Duodenal mucosa (tissue), 2 donors: ENCODE data around the gene NUMA1.

ENCODE experiments used
- H3K27ac ChIP-seq: one replicate; pipeline ENCODE4 v1.7.0; 2013; ENCODE audit warnings: low read depth, low read length
- H3K27me3 ChIP-seq, 2 donors: one replicate each; pipeline ENCODE4 v1.7.0; 2013; ENCODE audit warnings: low read length in 2 of 2, control low read depth in 1 of 2; ENCODE audit not compliant: insufficient read depth in 2 of 2, control insufficient read depth in 1 of 2
- H3K36me3 ChIP-seq, 2 donors: one replicate each; pipeline ENCODE4 v1.7.0; 2013; ENCODE audit warnings: low read length in 2 of 2, control low read depth in 1 of 2; ENCODE audit not compliant: insufficient read depth in 2 of 2, control insufficient read depth in 1 of 2
- H3K4me1 ChIP-seq, 2 donors: one replicate each; pipeline ENCODE4 v1.7.0; 2013; ENCODE audit warnings: low read length in 2 of 2, control low read depth in 1 of 2; ENCODE audit not compliant: insufficient read depth in 2 of 2, control insufficient read depth in 1 of 2
- H3K4me3 ChIP-seq, 2 donors: one replicate each; pipeline ENCODE4 v1.7.0; 2013; ENCODE audit warnings: low read length in 2 of 2, low read depth in 1 of 2
- H3K9ac ChIP-seq, 2 donors: one replicate each; pipeline ENCODE4 v1.7.0; 2013; ENCODE audit warnings: low read length in 2 of 2, low read depth in 1 of 2
- H3K9me3 ChIP-seq, 2 donors: one replicate each; pipeline ENCODE4 v1.7.0; 2013; ENCODE audit warnings: low read length in 2 of 2, control low read depth in 1 of 2; ENCODE audit not compliant: control insufficient read depth in 1 of 2

Gene NUMA1

DNA sequence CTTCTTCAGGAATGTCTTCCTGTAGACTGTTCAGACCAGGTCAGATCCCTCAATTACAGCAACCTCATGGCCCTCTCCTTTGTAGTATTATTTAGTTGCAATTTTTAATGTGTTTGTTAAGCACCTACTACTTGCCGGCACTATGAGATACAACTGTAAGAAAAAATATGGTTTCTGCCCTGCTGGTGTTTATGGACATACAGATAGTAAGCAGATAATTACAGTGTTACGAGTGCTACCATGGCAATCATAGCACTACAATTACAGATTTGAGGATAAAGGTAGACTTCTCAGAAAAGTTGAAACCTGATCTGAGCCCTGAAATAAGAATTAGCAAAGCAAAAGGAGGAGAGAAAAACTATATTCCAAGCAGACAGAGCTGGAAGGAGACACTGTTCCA, 3.1 kb upstream of the NUMA1 start:
- peaks cover 6 to 7% of the 10 kb centered on the region in 2 donors for H3K36me3 ChIP-seq
- peaks cover 7 to 14% of the 10 kb centered on the region in 2 donors for H3K4me1 ChIP-seq
- H3K27me3 ChIP-seq: no peaks in the 10 kb centered on the region
- no peak overlapping the region for H3K4me3 ChIP-seq
- H3K9me3 ChIP-seq: no peaks in the 10 kb centered on the region
- H3K27ac ChIP-seq: no peak overlapping the region
- no peak overlapping the region for H3K9ac ChIP-seq

- H3K27ac ChIP-seq: peak overlapping the region; percentile 11
- H3K9ac ChIP-seq: no peak overlapping the region
- H3K4me3 ChIP-seq: no peak overlapping the region
- H3K4me1 ChIP-seq: peaks cover 11 to 16% of the 10 kb centered on the region in 2 donors
- H3K9me3 ChIP-seq: no peaks in the 10 kb centered on the region
- H3K36me3 ChIP-seq: no peaks in the 10 kb centered on the region
- no peaks in the 10 kb centered on the region for H3K27me3 ChIP-seq
Observed at GRCh38 chr11:72081821-72082453, 1.6 kb upstream of the NUMA1 start.

DNA sequence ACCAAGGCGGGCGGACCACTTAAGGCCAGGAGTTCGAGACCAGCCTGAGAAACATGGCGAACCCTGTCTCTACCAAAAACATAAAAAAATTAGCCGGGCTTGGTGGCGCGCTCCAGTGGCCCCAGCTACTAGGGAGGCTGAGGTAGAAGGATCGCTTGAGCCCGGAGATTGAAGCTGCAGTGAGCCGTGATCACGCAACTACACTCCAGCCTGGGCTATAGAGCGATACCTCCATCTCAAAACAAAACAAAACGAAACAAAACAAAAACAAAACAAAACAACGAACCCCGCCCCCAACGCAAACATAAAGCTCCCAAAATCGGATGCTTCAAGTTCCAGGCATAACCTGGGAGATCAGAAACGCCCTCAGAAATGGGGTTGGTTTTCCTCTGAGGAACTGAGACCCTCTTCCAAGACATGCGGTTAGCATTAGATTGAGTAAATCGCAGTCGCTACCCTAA, 872 bp upstream of the NUMA1 start:
- no peaks in the 10 kb centered on the region for H3K27me3 ChIP-seq
- H3K4me3 ChIP-seq: peak overlapping the region; percentile 69 to 75
- H3K36me3 ChIP-seq: no peaks in the 10 kb centered on the region
- peak overlapping the region; percentile 51 to 66 for H3K9ac ChIP-seq
- no peaks in the 10 kb centered on the region for H3K9me3 ChIP-seq
- H3K4me1 ChIP-seq: peaks cover 11 to 16% of the 10 kb centered on the region in 2 donors
- peak overlapping the region; percentile 70 for H3K27ac ChIP-seq

DNA sequence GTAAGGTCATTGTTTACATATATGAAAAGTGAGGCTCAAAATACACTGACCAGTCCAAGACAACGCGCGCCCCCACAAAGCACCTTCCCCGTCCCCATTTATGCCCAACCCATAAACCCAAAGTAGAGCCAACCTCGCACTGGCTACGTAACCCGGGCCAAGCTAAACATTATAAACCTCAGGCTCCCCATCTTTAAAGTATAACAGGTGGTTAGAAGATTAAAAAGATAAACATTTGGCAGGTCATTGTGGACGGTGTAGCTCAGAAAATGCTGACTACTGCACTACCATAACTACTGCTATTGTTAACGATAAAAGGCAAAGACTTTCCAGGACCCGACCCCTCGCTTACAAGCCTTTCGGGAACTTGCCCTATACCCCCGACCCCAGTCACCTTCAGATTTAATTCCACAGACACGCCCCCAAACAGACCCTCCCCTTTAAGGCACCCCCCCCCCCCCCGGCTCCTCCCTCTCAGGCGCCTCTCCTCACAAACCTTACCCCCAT, 470 bp downstream of the NUMA1 start:
- H3K36me3 ChIP-seq: no peaks in the 10 kb centered on the region
- peak overlapping the region; percentile 70 for H3K27ac ChIP-seq
- H3K4me3 ChIP-seq: peak overlapping the region; percentile 75 to 77
- H3K27me3 ChIP-seq: no peaks in the 10 kb centered on the region
- peak overlapping the region; percentile 40 to 73 for H3K9ac ChIP-seq
- no peaks in the 10 kb centered on the region for H3K9me3 ChIP-seq
- H3K4me1 ChIP-seq: peaks cover 15 to 16% of the 10 kb centered on the region in 2 donors

- Histone ChIP-seq H3K4me3 (peak overlapping the region; percentile 75 to 77), H3K36me3 (no peaks in the 10 kb centered on the region), H3K27me3 (no peaks in the 10 kb centered on the region), H3K27ac (no peak overlapping the region), H3K9me3 (no peaks in the 10 kb centered on the region), H3K4me1 (peaks cover 15 to 16% of the 10 kb centered on the region in 2 donors), H3K9ac (peak overlapping the region in 1 of 2 donors; percentile 73)
Observed at GRCh38 chr11:72078477-72078876, 1.9 kb downstream of the NUMA1 start.

DNA sequence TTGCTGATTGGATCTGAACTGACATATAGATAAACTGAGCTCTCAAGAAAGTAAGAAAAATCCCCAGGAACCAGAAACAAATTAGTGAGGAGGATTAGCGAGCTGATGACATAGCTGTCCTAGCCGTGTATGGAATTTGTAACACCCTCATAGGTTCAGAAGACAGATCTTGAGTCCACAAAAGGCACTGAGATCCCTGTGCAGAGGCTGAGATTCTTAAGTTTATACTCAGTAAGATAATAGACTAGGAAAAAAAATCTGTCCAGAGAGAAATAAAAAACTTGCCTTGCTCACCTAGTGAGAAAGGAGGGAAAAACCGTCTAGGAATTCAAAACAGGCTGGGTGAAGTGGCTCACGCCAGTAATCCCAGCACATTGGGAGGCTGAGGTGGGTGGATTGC, 4.6 kb downstream of the NUMA1 start:
- no peak overlapping the region for H3K4me3 ChIP-seq
- H3K27ac ChIP-seq: no peak overlapping the region
- no peak overlapping the region for H3K9ac ChIP-seq
- H3K4me1 ChIP-seq: peaks cover 8 to 24% of the 10 kb centered on the region in 2 donors
- no peaks in the 10 kb centered on the region for H3K36me3 ChIP-seq
- H3K9me3 ChIP-seq: no peaks in the 10 kb centered on the region
- H3K27me3 ChIP-seq: no peaks in the 10 kb centered on the region

DNA sequence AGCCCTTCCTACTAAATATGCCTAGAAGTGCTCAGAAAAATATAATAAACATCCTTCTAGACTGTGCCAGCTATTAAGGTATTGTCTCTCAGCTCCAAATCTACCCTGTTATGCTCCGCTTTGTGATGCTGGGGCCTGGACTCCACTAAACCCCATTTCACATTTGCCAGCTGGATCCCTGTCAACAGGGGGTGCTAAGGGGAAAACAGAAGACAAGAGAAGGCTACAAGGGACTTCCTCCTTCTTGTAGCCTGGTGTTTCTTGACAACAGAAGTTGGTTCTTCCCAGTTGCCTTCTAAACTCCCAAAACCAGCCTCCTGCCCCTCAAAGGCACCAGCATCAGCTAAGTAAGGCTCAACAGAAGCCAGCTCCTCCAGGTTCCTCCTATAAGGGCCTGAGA, 5.2 kb downstream of the NUMA1 start:
- H3K4me1 ChIP-seq: peaks cover 14 to 30% of the 10 kb centered on the region in 2 donors
- no peaks in the 10 kb centered on the region for H3K36me3 ChIP-seq
- no peaks in the 10 kb centered on the region for H3K27me3 ChIP-seq
- H3K9ac ChIP-seq: no peak overlapping the region
- no peak overlapping the region for H3K4me3 ChIP-seq
- no peaks in the 10 kb centered on the region for H3K9me3 ChIP-seq
- H3K27ac ChIP-seq: no peak overlapping the region

DNA sequence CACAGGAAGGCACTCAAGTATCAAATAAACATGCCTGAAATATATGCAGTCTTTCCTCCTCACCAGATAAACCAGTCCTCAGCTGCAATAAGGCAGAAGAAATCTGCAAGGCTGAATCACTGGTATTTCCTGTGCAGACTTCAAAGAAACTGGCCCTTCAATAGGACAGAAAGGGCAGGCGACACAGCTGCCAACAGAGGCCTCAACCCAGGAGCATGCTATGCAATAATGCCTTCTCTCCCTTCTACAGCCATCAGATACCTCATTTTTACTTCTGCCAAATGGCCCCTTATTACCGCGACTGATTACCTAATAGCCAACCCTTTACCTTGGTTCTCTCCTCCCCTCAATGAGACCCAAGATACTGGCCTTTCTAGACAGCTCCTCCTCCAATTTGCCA, 8.0 kb downstream of the NUMA1 start:
- Histone ChIP-seq H3K27me3 (no peaks in the 10 kb centered on the region), H3K4me1 (peaks cover 16 to 31% of the 10 kb centered on the region in 2 donors), H3K9ac (no peak overlapping the region), H3K4me3 (no peak overlapping the region), H3K36me3 (peaks cover 0 to 6% of the 10 kb centered on the region in 2 donors), H3K9me3 (no peaks in the 10 kb centered on the region), H3K27ac (peak overlapping the region; percentile 7)

DNA sequence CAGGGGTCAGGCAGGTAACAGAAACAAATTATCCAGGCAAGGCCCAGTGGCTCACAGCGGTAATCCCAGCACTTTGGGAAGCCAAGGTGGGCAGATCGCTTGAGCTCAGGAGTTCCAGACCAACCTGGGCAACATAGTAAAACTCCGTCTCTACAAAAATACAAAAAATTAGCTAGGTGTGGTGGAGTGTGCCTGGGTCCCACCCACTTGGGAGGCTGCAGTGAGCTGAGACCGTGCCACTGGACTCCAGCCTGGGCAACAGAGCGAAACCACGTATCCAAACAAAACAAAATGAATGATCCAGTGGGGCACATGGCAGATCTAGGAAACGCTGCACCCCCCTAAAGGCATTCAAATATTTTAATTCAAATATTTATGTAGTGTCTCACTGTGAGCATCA, 9.9 kb downstream of the NUMA1 start:
- H3K4me3 ChIP-seq: no peak overlapping the region
- peak overlapping the region; percentile 13 for H3K27ac ChIP-seq
- peaks cover 16 to 39% of the 10 kb centered on the region in 2 donors for H3K4me1 ChIP-seq
- no peaks in the 10 kb centered on the region for H3K9me3 ChIP-seq
- H3K9ac ChIP-seq: peak overlapping the region in 1 of 2 donors; percentile 34
- peaks cover 0 to 15% of the 10 kb centered on the region in 2 donors for H3K36me3 ChIP-seq
- H3K27me3 ChIP-seq: no peaks in the 10 kb centered on the region

DNA sequence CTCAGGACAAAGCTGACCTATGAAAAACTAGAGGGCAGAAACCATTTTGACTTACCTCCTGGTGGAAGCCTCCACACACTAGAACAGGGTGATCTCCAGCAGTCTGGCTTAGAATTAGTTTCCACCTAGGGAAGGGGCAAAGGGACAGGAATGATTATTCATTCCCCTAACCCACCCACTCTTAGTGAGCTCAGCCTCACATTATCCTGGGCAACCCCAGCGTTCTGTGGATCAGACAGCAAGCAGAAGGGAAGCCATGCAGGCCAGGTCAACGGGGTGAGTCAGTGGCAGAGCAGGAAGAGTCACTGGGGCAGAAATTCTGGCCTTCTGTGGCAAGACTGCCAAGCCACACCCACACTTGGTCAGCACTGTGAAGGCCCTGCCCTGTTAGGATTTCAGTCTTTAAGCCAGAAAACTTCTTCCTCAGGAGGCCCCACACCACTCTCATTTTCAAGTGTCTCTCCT, 10.5 kb downstream of the NUMA1 start:
- peaks cover 0 to 16% of the 10 kb centered on the region in 2 donors for H3K36me3 ChIP-seq
- H3K4me3 ChIP-seq: no peak overlapping the region
- peak overlapping the region; percentile 26 for H3K27ac ChIP-seq
- H3K9me3 ChIP-seq: no peaks in the 10 kb centered on the region
- peak overlapping the region; percentile 27 to 34 for H3K9ac ChIP-seq
- no peaks in the 10 kb centered on the region for H3K27me3 ChIP-seq
- peaks cover 16 to 35% of the 10 kb centered on the region in 2 donors for H3K4me1 ChIP-seq
